GM21528 (cell line): ENCODE measurements around the gene IQSEC1.

Experiments used
- ATAC-seq: cut with Tn5 transposase; IDR thresholded peaks from one replicate; pipeline ENCODE4 v1.9.1; 2021; ENCODE audit warnings: mild to moderate bottlenecking, moderate library complexity; ENCODE audit not compliant: unreplicated experiment, low FRiP score

The IQSEC1 gene

DNA sequence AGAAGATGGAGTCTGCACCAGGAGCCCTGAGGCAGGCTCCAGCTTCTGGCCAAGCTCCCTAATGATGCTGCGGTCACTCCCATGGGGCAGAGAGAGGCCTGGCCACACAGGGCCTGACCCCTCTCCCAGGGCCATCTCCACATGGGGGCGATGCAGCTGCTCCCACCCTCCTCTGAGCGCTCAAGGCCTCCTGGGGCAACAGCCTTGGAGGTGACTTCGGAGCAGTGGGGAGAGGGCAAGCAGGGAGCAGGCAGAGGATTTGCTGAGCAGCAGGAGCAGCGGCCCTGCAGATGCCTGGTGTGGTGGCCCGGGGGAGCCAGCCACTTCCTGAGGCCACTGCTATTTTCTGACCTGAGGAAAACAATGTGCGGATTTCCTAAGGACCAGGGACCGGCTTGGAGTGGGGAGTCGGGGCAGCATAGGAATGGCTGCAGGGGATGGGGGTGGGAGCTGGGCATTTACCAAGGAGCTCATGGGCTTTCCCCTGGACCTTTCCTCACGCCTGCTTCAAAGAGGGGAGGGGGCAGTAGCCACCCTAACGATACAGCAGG, 150.3 kb downstream of the IQSEC1 start:
- no peak for ATAC-seq

DNA sequence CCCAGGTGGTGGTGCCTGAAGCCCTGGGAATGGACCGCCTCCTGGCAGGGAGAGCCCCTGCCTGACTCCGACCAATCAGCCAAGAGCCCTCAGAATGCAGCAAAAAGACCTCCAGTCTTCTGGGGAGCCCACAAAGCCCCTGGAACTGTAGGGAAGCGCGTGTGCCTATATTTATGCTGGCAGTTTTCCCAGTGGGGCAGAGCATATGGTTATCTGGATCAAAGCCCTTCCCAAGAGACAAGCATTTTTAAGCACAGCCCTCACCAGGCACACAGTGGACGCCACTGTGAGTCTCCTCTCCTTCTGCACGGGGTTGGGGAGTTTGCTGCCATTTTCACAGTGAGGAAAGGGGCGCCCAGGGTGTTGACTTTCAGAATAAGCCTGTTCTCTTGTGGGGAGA, 150.9 kb downstream of the IQSEC1 start:
- no peak for ATAC-seq

GRCh38 chr3:12921736-12922135, 151.5 kb downstream of the IQSEC1 start:
- no peak for ATAC-seq

DNA sequence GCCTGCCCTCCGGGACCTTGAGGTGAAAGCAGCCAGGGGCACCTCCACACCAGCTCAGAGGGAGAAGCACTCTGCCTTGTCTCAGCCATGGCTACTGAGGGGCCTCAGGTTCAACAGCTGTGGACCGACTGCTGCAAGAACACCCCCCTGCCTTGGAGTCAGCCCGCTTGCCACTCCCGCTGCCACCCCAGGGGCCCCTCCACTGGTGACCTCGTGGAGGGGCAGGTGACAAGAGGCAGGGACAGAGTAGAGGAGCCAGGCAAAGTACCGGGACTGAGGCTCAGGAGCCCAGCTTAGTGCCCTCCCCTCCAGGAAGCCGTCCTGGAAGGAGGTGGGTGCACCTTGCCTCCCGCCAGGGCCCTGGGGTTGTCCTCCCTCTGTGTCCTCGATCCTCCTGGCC, 152.3 kb downstream of the IQSEC1 start:
- ATAC-seq: no peak

GRCh38 chr3:12919205-12919604, 154.0 kb downstream of the IQSEC1 start:
- no peak for ATAC-seq

GRCh38 chr3:12918231-12918630, 155.0 kb downstream of the IQSEC1 start:
- ATAC-seq: no peak

- no peak for ATAC-seq
Measured at GRCh38 chr3:12916159-12916558, 157.1 kb downstream of the IQSEC1 start.

- no peak for ATAC-seq
Measured at GRCh38 chr3:12914088-12914487, 159.1 kb downstream of the IQSEC1 start.

- ATAC-seq: no peak
Measured at GRCh38 chr3:12911881-12912415, 161.3 kb downstream of the IQSEC1 start.

DNA sequence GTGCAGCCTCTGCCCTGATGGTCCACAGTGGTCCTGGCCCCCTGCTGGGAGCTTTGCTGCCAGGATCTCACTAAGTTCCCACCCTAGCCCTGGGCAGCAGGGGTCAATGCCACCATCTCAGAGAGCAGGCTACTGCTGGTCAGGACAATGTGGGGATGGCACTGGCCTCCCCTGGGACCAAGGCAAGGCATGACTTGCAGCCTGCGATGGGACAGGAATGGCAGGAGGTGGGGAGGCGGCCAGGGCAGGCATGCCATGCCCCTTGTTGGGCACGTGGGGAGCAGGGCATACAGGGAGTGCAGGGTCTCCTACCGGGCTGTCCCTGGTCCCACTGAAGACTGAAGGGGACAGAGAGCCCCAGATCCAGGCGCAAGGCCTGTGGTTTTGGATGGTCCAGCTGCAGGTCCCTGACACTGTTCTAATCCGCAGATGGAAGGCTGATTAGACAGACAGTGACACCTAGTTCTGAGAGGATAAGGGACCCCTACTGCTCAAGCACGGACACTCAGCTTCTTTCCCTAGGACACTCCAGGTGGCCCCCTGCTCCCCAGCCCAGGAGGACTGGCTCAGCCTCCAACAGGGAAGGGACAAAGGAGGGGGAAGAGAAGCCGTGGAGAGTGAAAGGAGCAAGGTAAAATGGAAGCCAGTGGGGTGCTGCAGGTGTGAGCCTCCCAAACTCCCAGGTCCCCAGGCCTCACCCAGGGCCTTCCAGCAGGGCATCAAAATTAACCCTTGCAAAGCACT, 162.7 kb downstream of the IQSEC1 start:
- ATAC-seq: no peak

DNA sequence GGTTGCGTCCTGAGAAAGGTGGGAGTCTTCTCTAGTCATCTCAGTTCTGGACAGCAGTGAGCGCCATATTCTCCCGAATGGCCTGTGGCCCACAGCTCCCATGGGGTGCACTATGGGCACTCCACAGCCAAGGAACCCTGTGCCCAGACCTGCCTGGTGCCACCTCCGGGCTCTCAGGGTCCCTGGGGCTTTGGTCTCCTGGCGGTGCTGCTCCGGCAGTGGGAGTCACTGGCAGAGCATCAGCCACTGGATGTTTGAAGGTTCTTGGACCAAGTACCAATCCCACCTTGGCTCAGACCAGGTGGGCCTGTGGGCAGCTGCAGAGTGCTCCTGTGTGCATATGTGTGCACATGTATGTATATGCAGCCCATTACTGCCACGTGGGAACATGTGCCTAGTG, 163.5 kb downstream of the IQSEC1 start:
- no peak for ATAC-seq

- no peak for ATAC-seq
Measured at GRCh38 chr3:12908859-12909258, 164.4 kb downstream of the IQSEC1 start.

- ATAC-seq: no peak
Measured at GRCh38 chr3:12908136-12908730, 165.0 kb downstream of the IQSEC1 start.

DNA sequence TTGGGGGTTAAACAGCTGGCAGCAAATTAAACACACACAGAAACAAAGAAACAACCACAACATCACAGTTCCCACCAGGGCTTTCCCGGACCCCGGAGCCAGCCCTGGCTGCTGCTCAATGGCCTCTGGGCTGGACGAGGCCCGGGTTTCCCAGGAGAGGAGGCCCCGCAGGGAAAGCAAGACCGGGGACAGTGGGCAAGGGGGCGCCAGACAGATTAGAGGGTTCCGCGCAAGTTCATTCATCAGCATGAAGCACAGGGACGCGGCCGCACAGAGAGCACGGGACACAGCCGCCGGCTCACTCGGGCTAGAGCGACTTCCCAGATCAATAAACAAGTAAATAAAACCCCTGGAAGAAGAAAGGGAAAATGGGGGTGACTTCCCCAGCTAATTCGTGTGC, 165.5 kb downstream of the IQSEC1 start:
- ATAC-seq: no peak

DNA sequence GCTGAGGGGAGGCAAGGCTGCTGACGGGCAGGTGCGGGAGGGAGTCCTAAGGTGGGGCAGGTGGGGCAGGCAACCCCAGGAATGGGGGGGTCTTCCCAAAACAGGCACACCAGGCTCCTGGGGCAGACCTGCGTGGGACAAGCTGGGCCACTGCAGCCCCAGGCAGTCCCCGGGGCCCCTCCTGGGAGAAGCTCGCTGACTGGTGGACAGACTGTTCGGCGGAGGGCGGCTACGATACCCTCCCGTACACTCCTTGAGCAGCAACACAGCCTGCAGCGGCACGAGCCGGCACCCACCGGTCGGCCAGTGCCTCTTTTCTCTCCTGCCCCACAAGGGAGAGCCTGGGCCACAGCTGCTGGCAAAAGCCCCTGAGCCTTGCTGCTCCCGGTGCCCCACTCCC, 165.9 kb downstream of the IQSEC1 start:
- no peak for ATAC-seq

DNA sequence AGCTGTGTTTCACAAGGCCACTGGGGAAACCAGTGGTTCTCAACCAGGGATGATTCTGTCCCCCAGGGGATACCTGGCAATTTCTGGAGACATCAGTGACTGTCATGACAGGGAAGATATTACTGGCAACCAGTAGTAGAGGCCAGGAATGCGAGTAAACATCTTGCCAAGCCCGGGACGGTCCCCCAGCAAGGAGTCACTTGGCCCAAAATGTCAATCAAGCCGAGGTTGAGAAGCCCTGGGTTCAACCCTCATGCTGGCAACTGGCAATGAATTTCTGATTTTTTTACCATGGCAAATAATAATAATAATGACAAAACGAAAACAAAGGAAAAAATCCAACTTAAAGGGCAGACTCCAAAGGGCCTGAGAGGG, 166.3 kb downstream of the IQSEC1 start:
- no peak for ATAC-seq

GRCh38 chr3:12906141-12906915, 166.9 kb downstream of the IQSEC1 start:
- ATAC-seq: no peak

- no peak for ATAC-seq
Measured at GRCh38 chr3:12905316-12906071, 167.7 kb downstream of the IQSEC1 start.

DNA sequence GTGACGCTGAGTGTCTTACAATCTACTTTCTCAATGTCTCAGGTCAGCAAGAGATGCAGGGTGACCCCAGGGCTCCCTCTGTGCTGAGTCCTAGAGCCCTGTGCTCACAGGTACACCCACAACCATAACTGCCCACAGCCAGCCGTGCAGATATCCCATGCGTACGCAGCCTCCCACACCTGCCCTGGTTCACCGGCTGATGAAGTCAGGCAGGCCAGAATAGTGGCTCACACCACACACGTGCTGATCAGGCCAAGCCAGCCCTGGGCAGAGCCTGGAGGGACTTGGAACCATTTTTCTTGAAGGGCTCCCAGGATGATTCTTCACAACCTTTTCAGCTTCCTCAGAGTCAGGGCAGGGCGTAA, 168.3 kb downstream of the IQSEC1 start:
- ATAC-seq: no peak

DNA sequence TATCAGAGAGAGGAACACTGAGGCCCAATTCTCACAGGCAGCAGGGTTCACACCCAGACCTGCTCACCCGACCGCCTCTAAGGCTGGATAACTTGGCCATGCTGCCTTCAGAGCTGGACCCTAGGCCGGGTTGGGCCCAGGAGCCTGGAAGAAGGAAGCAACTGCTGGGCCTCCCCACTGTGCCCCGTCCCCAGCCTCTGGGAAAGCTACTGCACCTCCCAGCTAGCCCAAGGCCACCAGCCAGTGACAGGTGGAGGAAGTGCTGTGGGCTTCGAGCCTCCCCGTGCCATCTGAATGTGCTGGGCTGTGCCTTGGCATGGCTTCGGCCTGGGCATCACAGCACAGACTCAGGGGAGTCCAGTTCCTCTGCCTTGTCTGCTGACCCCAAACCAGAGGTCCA, 169.3 kb downstream of the IQSEC1 start:
- ATAC-seq: no peak
